ENCODE measurements around the gene CDC27.
"Not testable (repeated sequence)": the region's sequence is repeated elsewhere in the genome, so short reads cannot be mapped to it uniquely, and the experiment has no call there.

CDC27 gene

GRCh38 chr17:47217279-47217678, 28.2 kb upstream of the CDC27 start:
- not testable (repeated sequence) for H3K9me3 ChIP-seq (ENCODE audit: control insufficient read depth, insufficient read depth, low read length); H3K4me1 ChIP-seq (ENCODE audit: control insufficient read depth, insufficient read depth, low read length); H3K9ac ChIP-seq (ENCODE audit: low read depth, low read length); H3K36me3 ChIP-seq (ENCODE audit: control insufficient read depth, insufficient read depth, low read length); H3K4me3 ChIP-seq (ENCODE audit: low read depth, low read length); H3K27me3 ChIP-seq (ENCODE audit: control insufficient read depth, insufficient read depth, low read length)

- H3K27me3 ChIP-seq (ENCODE audit: control insufficient read depth, insufficient read depth, low read length); H3K36me3 ChIP-seq (ENCODE audit: control insufficient read depth, insufficient read depth, low read length); H3K4me1 ChIP-seq (ENCODE audit: control insufficient read depth, insufficient read depth, low read length); H3K9me3 ChIP-seq (ENCODE audit: control insufficient read depth, insufficient read depth, low read length); H3K4me3 ChIP-seq (ENCODE audit: low read depth, low read length); H3K9ac ChIP-seq (ENCODE audit: low read depth, low read length): not testable (repeated sequence)
Observed at GRCh38 chr17:47216821-47217220, 27.7 kb upstream of the CDC27 start.

- peaks cover 2% of the 10 kb centered on the region for H3K27me3 ChIP-seq (ENCODE audit: control insufficient read depth, insufficient read depth, low read length)
- no peaks in the 10 kb centered on the region for H3K4me1 ChIP-seq (ENCODE audit: control insufficient read depth, insufficient read depth, low read length)
- no peaks in the 10 kb centered on the region for H3K9me3 ChIP-seq (ENCODE audit: control insufficient read depth, insufficient read depth, low read length)
- no peak overlapping the region for H3K4me3 ChIP-seq (ENCODE audit: low read depth, low read length)
- no peaks in the 10 kb centered on the region for H3K36me3 ChIP-seq (ENCODE audit: control insufficient read depth, insufficient read depth, low read length)
- no peak overlapping the region for H3K9ac ChIP-seq (ENCODE audit: low read depth, low read length)
Observed at GRCh38 chr17:47214931-47215330, 25.8 kb upstream of the CDC27 start.

- Histone ChIP-seq H3K4me3 (ENCODE audit: low read depth, low read length) (no peak overlapping the region), H3K36me3 (ENCODE audit: control insufficient read depth, insufficient read depth, low read length) (no peaks in the 10 kb centered on the region), H3K27me3 (ENCODE audit: control insufficient read depth, insufficient read depth, low read length) (no peaks in the 10 kb centered on the region), H3K9ac (ENCODE audit: low read depth, low read length) (no peak overlapping the region), H3K9me3 (ENCODE audit: control insufficient read depth, insufficient read depth, low read length) (no peaks in the 10 kb centered on the region), H3K4me1 (ENCODE audit: control insufficient read depth, insufficient read depth, low read length) (no peaks in the 10 kb centered on the region)
Observed at GRCh38 chr17:47213540-47213939, 24.4 kb upstream of the CDC27 start.

- H3K9ac ChIP-seq (ENCODE audit: low read depth, low read length), result no peak overlapping the region
- H3K9me3 ChIP-seq (ENCODE audit: control insufficient read depth, insufficient read depth, low read length), result no peaks in the 10 kb centered on the region
- no peaks in the 10 kb centered on the region for H3K36me3 ChIP-seq (ENCODE audit: control insufficient read depth, insufficient read depth, low read length)
- no peaks in the 10 kb centered on the region for H3K4me1 ChIP-seq (ENCODE audit: control insufficient read depth, insufficient read depth, low read length)
- no peak overlapping the region for H3K4me3 ChIP-seq (ENCODE audit: low read depth, low read length)
- no peaks in the 10 kb centered on the region for H3K27me3 ChIP-seq (ENCODE audit: control insufficient read depth, insufficient read depth, low read length)
Observed at GRCh38 chr17:47212458-47212857, 23.4 kb upstream of the CDC27 start.

GRCh38 chr17:47210779-47211178, 21.7 kb upstream of the CDC27 start:
- no peak overlapping the region for H3K4me3 ChIP-seq (ENCODE audit: low read depth, low read length)
- no peaks in the 10 kb centered on the region for H3K27me3 ChIP-seq (ENCODE audit: control insufficient read depth, insufficient read depth, low read length)
- no peaks in the 10 kb centered on the region for H3K9me3 ChIP-seq (ENCODE audit: control insufficient read depth, insufficient read depth, low read length)
- H3K9ac ChIP-seq (ENCODE audit: low read depth, low read length), result no peak overlapping the region
- H3K4me1 ChIP-seq (ENCODE audit: control insufficient read depth, insufficient read depth, low read length), result peaks cover under 1% of the 10 kb centered on the region
- no peaks in the 10 kb centered on the region for H3K36me3 ChIP-seq (ENCODE audit: control insufficient read depth, insufficient read depth, low read length)

- Histone ChIP-seq H3K4me1 (ENCODE audit: control insufficient read depth, insufficient read depth, low read length) (peaks cover 8% of the 10 kb centered on the region), H3K9me3 (ENCODE audit: control insufficient read depth, insufficient read depth, low read length) (no peaks in the 10 kb centered on the region), H3K27me3 (ENCODE audit: control insufficient read depth, insufficient read depth, low read length) (peaks cover 1% of the 10 kb centered on the region), H3K4me3 (ENCODE audit: low read depth, low read length) (no peak overlapping the region), H3K36me3 (ENCODE audit: control insufficient read depth, insufficient read depth, low read length) (no peaks in the 10 kb centered on the region), H3K9ac (ENCODE audit: low read depth, low read length) (no peak overlapping the region)
Observed at GRCh38 chr17:47210105-47210504, 21.0 kb upstream of the CDC27 start.

- peaks cover 5% of the 10 kb centered on the region for H3K27me3 ChIP-seq (ENCODE audit: control insufficient read depth, insufficient read depth, low read length)
- no peak overlapping the region for H3K9ac ChIP-seq (ENCODE audit: low read depth, low read length)
- H3K4me3 ChIP-seq (ENCODE audit: low read depth, low read length), result no peak overlapping the region
- no peaks in the 10 kb centered on the region for H3K9me3 ChIP-seq (ENCODE audit: control insufficient read depth, insufficient read depth, low read length)
- peaks cover 9% of the 10 kb centered on the region for H3K4me1 ChIP-seq (ENCODE audit: control insufficient read depth, insufficient read depth, low read length)
- no peaks in the 10 kb centered on the region for H3K36me3 ChIP-seq (ENCODE audit: control insufficient read depth, insufficient read depth, low read length)
Observed at GRCh38 chr17:47209499-47209898, 20.4 kb upstream of the CDC27 start.

- Histone ChIP-seq H3K4me3 (ENCODE audit: low read depth, low read length) (no peak within 1 kb of the TSS), H3K36me3 (ENCODE audit: control insufficient read depth, insufficient read depth, low read length) (no peaks in the 10 kb centered on the region), H3K9ac (ENCODE audit: low read depth, low read length) (no peak within 1 kb of the TSS), H3K4me1 (ENCODE audit: control insufficient read depth, insufficient read depth, low read length) (peaks cover 9% of the 10 kb centered on the region), H3K9me3 (ENCODE audit: control insufficient read depth, insufficient read depth, low read length) (no peaks in the 10 kb centered on the region), H3K27me3 (ENCODE audit: control insufficient read depth, insufficient read depth, low read length) (peaks cover 5% of the 10 kb centered on the region)
Observed at GRCh38 chr17:47208744-47209488, 19.8 kb upstream of the CDC27 start, which contains the start of gene MYL4. MYL4 (plus strand) TSS chr17:47209348; CDS start chr17:47209423, 75 bp downstream.

- Histone ChIP-seq H3K4me3 (ENCODE audit: low read depth, low read length) (no peak overlapping the region), H3K36me3 (ENCODE audit: control insufficient read depth, insufficient read depth, low read length) (no peaks in the 10 kb centered on the region), H3K9me3 (ENCODE audit: control insufficient read depth, insufficient read depth, low read length) (no peaks in the 10 kb centered on the region), H3K27me3 (ENCODE audit: control insufficient read depth, insufficient read depth, low read length) (peaks cover 5% of the 10 kb centered on the region), H3K4me1 (ENCODE audit: control insufficient read depth, insufficient read depth, low read length) (peaks cover 9% of the 10 kb centered on the region), H3K9ac (ENCODE audit: low read depth, low read length) (no peak overlapping the region)
Observed at GRCh38 chr17:47207143-47208067, 18.3 kb upstream of the CDC27 start.

GRCh38 chr17:47205419-47205963, 16.4 kb upstream of the CDC27 start:
- Histone ChIP-seq H3K27me3 (ENCODE audit: control insufficient read depth, insufficient read depth, low read length) (peaks cover 5% of the 10 kb centered on the region), H3K4me1 (ENCODE audit: control insufficient read depth, insufficient read depth, low read length) (peaks cover 9% of the 10 kb centered on the region), H3K9ac (ENCODE audit: low read depth, low read length) (no peak overlapping the region), H3K36me3 (ENCODE audit: control insufficient read depth, insufficient read depth, low read length) (no peaks in the 10 kb centered on the region), H3K4me3 (ENCODE audit: low read depth, low read length) (no peak overlapping the region), H3K9me3 (ENCODE audit: control insufficient read depth, insufficient read depth, low read length) (no peaks in the 10 kb centered on the region)

Data from iPS-15b (cell line).